Endothelial cell of umbilical vein (primary cell): ENCODE data around the gene YWHAG. TPM values are rescaled to one million over a fixed set of nuclear protein-coding genes. Genes with fewer than 3 reads are reported as not detected.

Experiments
- BruUV-seq: library from RNA; stranded (reverse); fragments of 400-500 nt; replicated peaks from 2 replicates; lab custom pipeline; 2021; lab: Mats Ljungman, UMichigan
- CTCF ChIA-PET: fragments of 300-600, 350-600 bp; sonication (Branson Sonifier 250); formaldehyde crosslinking; loops from one replicate; lab custom pipeline; 2021; ENCODE audit warnings: antibody characterized with exemption, inconsistent platforms; lab: Charles Lee
- POLR2A ChIA-PET: fragments of 300-600, 350-600 bp; sonication (Branson Sonifier 250); formaldehyde crosslinking; loops from one replicate; lab custom pipeline; 2021; ENCODE audit warnings: antibody characterized with exemption, inconsistent platforms; lab: Charles Lee
- DNase-seq: peaks from one replicate; pipeline ENCODE4 v3.0.0-alpha.2; 2011; ENCODE audit warnings: low read depth, low spot score
- FAIRE-seq: peaks from 2 replicates; lab custom pipeline; 2011; peaks lifted over from hg19 to GRCh38; lab: Jason Lieb, UNC
- H2AFZ ChIP-seq: 2 replicates; pipeline ENCODE4 v1.6.0; 2012; ENCODE audit warnings: low read depth, low read length, control low read depth, inconsistent platforms
- H3K27ac ChIP-seq: 2 replicates; pipeline ENCODE4 v1.5.1; 2011; ENCODE audit warnings: low read depth, mild to moderate bottlenecking, control low read depth, low read length, moderate library complexity; ENCODE audit not compliant: insufficient read depth
- H3K27me3 ChIP-seq, 2 experiments: 2 replicates each; pipeline versions ENCODE4 v1.6.0 to v1.6.1; 2011; ENCODE audit warnings: low read length in 2 of 2, mixed read lengths in 1 of 2; ENCODE audit not compliant: control insufficient read depth in 2 of 2, insufficient read depth in 2 of 2
- H3K36me3 ChIP-seq, 2 experiments: 2 replicates in 1 of 2; 3 replicates in 1 of 2; pipeline ENCODE4 v1.5.1; 2011; ENCODE audit warnings: low read length in 2 of 2, mild to moderate bottlenecking in 1 of 2, moderate library complexity in 1 of 2; ENCODE audit not compliant: control insufficient read depth in 2 of 2, insufficient read depth in 2 of 2; ENCODE audit errors: extremely low read depth in 1 of 2
- H3K4me1 ChIP-seq: 3 replicates; pipeline ENCODE4 v1.5.1; 2011; ENCODE audit warnings: mild to moderate bottlenecking, low read length; ENCODE audit not compliant: control insufficient read depth, insufficient read depth; ENCODE audit errors: extremely low read depth
- H3K4me2 ChIP-seq: 2 replicates; pipeline ENCODE4 v1.6.1; 2011; ENCODE audit warnings: low read length, control low read depth, mixed read lengths; ENCODE audit not compliant: insufficient read depth
- H3K4me3 ChIP-seq, 3 experiments: fragments of 200-600 bp in 1 of 3; sonication (generic), shearing (Covaris generic) in 1 of 3; replicated peaks in 1 of 3; 2 replicates each; pipeline ENCODE4 v1.5.1; 2011 to 2016; ENCODE audit warnings: control low read depth in 3 of 3, low read length in 3 of 3, mild to moderate bottlenecking in 2 of 3, inconsistent platforms in 1 of 3, low read depth in 1 of 3, moderate library complexity in 1 of 3; ENCODE audit not compliant: insufficient read depth in 1 of 3
- H3K79me2 ChIP-seq: 2 replicates; pipeline ENCODE4 v1.6.0; 2012; ENCODE audit warnings: low read length, inconsistent platforms; ENCODE audit not compliant: control insufficient read depth, insufficient read depth
- H3K9ac ChIP-seq: replicated peaks from 2 replicates; pipeline ENCODE3; 2011; ENCODE audit warnings: low read length, control low read depth; ENCODE audit not compliant: insufficient read depth; ENCODE audit errors: extremely low read depth
- H3K9me1 ChIP-seq: replicated peaks from 3 replicates; pipeline ENCODE4 v1.6.0; 2011; ENCODE audit warnings: mild to moderate bottlenecking, low read length; ENCODE audit not compliant: control insufficient read depth, insufficient read depth; ENCODE audit errors: extremely low read depth
- H3K9me3 ChIP-seq: replicated peaks from 2 replicates; pipeline ENCODE4 v1.5.1; 2012; ENCODE audit warnings: low read length, inconsistent platforms; ENCODE audit not compliant: control insufficient read depth, insufficient read depth
- H4K20me1 ChIP-seq: replicated peaks from 2 replicates; pipeline ENCODE3; 2011; ENCODE audit warnings: mild to moderate bottlenecking, low read length; ENCODE audit not compliant: control insufficient read depth, insufficient read depth; ENCODE audit errors: extremely low read depth
- CTCF ChIP-seq, 2 donors: IDR thresholded peaks; 1 replicate in 1 of 2; 2 replicates in 1 of 2; pipeline ENCODE4 v1.5.1; 2011; ENCODE audit warnings: low read length in 2 of 2, mild to moderate bottlenecking in 2 of 2, moderate library complexity in 2 of 2, control low read depth in 1 of 2, inconsistent platforms in 1 of 2, low read depth in 1 of 2; ENCODE audit not compliant: insufficient read depth in 1 of 2; ENCODE audit errors: extremely low read depth in 1 of 2
- EZH2 ChIP-seq: IDR thresholded peaks from 2 replicates; pipeline ENCODE4 v1.6.1; 2012; ENCODE audit warnings: borderline replicate concordance, low read depth, mild to moderate bottlenecking, moderate library complexity, low read length, inconsistent platforms; ENCODE audit not compliant: severe bottlenecking
- MAX ChIP-seq: IDR thresholded peaks from 2 replicates; pipeline ENCODE4 v1.6.1; 2011; ENCODE audit not compliant: insufficient read depth, insufficient read length
- POLR2AphosphoS5 ChIP-seq: IDR thresholded peaks from 2 replicates; pipeline ENCODE4 v1.6.1; 2012; ENCODE audit warnings: low read depth, mild to moderate bottlenecking, control low read depth, low read length, moderate library complexity; ENCODE audit not compliant: insufficient read depth
- dilution Hi-C: fragments of 300-500 bp; cut with MboI; formaldehyde crosslinking; loops from one replicate; pipeline ENCODE4 v1.15.0; 2019; ENCODE audit warnings: low sequenced_read_pairs; ENCODE audit not compliant: extremely low pct_ligation_motif_present
- intact Hi-C: fragments of 100-400 bp; cut with micrococcal nuclease; formaldehyde crosslinking; loops from one replicate; pipeline ENCODE4 v1.10.0; 2022
- polyA plus RNA-seq, 4 experiments: library from polyadenylated mRNA; depleted of rRNA in 3 of 4; stranded (reverse) in 3 of 4; unstranded in 1 of 4; fragments of >200 nt; gene quantifications; 2 replicates each; pipeline versions ENCODE4 v1.2.1 to v1.2.3, GENCODE V29; 2011 to 2012; ENCODE audit warnings: missing spikeins in 1 of 4
- total RNA-seq: library from RNA; stranded (reverse); gene quantifications from 2 replicates; pipeline ENCODE4 v1.2.3, GENCODE V29; 2021

YWHAG gene
- total and polyA plus RNA-seq, 2 donors (not counting 3 experiments of a cell fraction or from before 2014, with no cell fraction given) = 55.6 to 205 TPM

GRCh38 chr7:76356115-76356514 lies 2.7 kb downstream of the YWHAG start:
- H3K9ac ChIP-seq = no peak overlapping the region
- intact Hi-C loops (no loop called here), dilution Hi-C loops (no loop called here)
- no peaks in the 10 kb centered on the region for H3K9me3 ChIP-seq
- peaks cover 0 to 5% of the 10 kb centered on the region in 2 experiments for H3K36me3 ChIP-seq
- no peaks in the 10 kb centered on the region for H3K27me3 ChIP-seq
- no peak overlapping the region for H3K27ac ChIP-seq
- H2AFZ ChIP-seq = no peak overlapping the region
- peak overlapping the region; percentile 96 for H3K4me2 ChIP-seq
- peaks cover 27% of the 10 kb centered on the region for H3K4me1 ChIP-seq
- no peak for DNase-seq
- no peak for FAIRE-seq
- no peak for TF ChIP-seq MAX
- no peak for TF ChIP-seq CTCF (IDR thresholded peaks at IDR 0.05; ENCODE audit: extremely low read depth in 1 of 2, insufficient read depth in 1 of 2, low read depth in 1 of 2, low read length in 2 of 2)
- TF ChIP-seq POLR2AphosphoS5 = no peak
- TF ChIP-seq EZH2 = no peak
- peak overlapping the region in 1 of 3 experiments; percentile 100 for H3K4me3 ChIP-seq
- H3K79me2 ChIP-seq = peaks cover 76% of the 10 kb centered on the region
- POLR2A ChIA-PET = no interaction called here
- BruUV-seq = no TSS peak
- peaks cover 29% of the 10 kb centered on the region for H4K20me1 ChIP-seq
- no peaks in the 10 kb centered on the region for H3K9me1 ChIP-seq
- CTCF ChIA-PET = interaction anchor here (1.4 kb wide), 1 partner anchor 38 kb away, joined by 3 read pairs; no protein-coding TSS in a partner anchor
